Measurements from ENCODE around the gene PEDS1.
"Not testable (repeated sequence)": the region's sequence is repeated elsewhere in the genome, so short reads cannot be mapped to it uniquely, and the experiment has no call there.

Gene PEDS1

GRCh38 chr20:50153500-50154377, at the start of gene PEDS1:
TSS of gene PEDS1 (minus strand) at chr20:50153723. CDS start at chr20:50153637, 86 bp downstream.
- peak; percentile 90 for DNase-seq (ENCODE audit: low spot score)

GRCh38 chr20:50202677-50203076, 49.2 kb upstream of the PEDS1 start:
- DNase-seq (ENCODE audit: low spot score): no peak

GRCh38 chr20:50201710-50202109, 48.2 kb upstream of the PEDS1 start:
- DNase-seq (ENCODE audit: low spot score): not testable (repeated sequence)

DNA sequence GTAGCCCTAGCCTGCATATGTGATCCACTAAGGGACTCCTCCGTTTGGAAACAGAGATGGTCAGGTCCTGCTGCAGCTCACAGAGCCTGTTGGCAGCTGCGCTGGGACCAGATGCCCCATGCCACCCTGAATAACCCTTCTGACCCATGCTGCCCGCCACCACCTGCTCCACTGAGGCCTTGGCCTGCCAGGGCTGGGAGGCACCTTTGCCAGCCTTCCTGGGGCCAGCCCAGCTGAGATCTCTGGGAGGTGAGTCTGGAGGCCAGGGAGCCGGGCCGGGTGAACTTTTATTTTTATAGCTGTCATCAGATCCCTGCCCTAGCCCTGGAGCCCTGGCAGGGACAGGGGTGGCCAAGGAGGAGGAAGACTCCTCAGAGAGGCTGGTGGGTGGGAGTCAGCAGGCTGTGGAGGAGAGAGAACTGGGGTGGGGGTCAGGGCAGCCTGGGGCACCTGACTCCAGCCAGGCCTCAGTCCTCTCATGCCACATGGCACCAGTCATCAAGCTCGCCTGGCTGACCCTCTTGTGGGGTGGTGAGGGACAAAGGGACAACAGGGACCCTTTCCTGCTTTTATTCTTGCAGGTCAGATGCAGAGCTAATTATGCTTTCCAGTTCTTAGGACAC, 47.1 kb upstream of the PEDS1 start:
- no peak for DNase-seq (ENCODE audit: low spot score)

DNA sequence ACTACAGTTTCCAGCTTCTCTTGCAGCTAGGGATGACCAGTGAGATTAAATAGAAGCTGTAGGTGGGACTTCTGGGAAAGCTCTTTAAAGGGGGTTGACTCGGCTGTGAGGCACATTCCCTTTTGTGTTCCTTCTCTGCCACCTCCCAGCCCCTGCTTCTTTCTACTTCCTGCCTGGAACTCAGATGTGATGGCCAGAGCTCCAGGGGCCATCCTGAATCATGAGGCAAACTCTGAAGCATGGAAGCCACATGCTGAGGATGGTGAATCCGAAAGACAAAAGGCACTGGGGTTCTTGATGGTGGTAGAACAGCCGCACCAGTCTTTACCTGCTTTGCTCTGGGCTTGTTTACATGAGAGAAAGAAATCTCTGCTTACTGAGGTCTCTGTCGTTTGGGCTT, 46.2 kb upstream of the PEDS1 start:
- no peak for DNase-seq (ENCODE audit: low spot score)

DNA sequence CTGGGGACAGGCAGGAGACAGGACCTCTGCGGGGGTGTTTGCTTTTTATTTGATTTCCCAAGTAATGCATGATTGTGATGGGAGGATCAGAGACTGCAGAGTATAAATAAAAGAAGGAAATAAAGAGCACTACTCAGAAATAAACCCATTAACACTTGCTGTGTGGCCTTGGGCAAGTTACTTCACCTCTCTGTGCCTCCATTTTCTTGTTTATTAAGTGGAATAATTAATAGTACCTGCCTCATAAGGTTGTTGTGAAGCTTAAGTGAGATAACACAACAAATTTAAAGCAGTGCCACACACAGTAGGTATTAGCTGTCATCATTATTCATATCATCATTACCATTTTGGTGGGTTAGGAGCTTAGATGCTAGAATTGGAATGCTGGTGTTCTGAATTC, 45.2 kb upstream of the PEDS1 start:
- no peak for DNase-seq (ENCODE audit: low spot score)

GRCh38 chr20:50198180-50198666, 44.7 kb upstream of the PEDS1 start:
- no peak for DNase-seq (ENCODE audit: low spot score)

DNA sequence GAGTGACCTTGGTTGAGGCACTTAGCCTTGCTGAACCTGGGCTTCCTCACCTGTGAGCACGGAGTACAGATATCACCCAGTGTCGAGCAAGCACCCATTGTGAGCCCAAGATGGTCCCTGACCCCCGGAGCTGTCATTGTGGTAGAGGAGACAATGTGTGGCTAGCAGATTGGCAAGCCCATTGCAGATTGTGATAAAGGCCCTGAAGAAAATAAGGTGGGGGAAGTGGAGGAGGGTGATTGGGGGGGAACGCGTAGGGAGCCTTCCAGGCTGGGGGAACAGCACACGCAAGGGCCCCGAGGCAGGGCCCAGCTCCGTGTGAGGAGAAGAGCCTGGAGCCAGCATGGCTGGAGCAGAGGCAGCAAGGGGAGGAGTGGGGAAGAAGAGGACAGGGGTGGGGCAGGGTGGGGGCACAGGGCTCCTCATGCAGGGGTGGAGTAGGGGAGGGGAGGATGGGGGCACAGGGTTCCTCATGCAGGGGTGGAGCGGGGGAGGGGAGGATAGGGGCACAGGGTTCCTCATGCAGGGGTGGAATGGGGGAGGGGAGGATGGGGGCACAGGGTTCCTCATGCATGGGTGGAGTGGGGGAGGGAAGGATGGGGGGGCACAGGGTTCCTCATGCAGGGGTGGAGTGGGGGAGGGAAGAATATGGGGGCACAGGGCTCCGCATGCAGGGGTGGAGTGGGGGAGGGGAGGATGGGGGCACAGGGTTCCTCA, 44.1 kb upstream of the PEDS1 start:
- no peak for DNase-seq (ENCODE audit: low spot score)

DNA sequence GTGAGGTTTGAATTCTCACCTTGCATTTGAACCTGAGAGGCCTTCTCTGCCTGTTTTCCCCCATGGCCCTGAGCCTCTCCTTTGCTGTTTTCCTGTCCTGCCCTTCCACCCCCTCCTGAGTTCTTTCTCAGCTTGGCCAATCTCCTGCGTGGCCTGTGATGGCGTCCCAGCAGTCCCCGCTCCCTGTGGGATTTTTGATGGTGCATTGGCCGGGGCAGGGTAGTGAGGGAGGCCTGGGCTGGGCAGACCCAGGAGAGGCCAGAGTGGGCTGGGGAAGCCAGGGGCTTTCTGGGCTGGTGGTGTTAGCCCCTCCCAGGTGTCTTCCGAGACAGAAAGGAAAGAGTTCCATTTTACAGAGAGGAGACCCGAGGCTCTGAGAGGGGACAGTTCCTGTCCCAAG, 43.4 kb upstream of the PEDS1 start:
- no peak for DNase-seq (ENCODE audit: low spot score)

GRCh38 chr20:50196248-50196647, 42.7 kb upstream of the PEDS1 start:
- DNase-seq (ENCODE audit: low spot score): no peak

DNA sequence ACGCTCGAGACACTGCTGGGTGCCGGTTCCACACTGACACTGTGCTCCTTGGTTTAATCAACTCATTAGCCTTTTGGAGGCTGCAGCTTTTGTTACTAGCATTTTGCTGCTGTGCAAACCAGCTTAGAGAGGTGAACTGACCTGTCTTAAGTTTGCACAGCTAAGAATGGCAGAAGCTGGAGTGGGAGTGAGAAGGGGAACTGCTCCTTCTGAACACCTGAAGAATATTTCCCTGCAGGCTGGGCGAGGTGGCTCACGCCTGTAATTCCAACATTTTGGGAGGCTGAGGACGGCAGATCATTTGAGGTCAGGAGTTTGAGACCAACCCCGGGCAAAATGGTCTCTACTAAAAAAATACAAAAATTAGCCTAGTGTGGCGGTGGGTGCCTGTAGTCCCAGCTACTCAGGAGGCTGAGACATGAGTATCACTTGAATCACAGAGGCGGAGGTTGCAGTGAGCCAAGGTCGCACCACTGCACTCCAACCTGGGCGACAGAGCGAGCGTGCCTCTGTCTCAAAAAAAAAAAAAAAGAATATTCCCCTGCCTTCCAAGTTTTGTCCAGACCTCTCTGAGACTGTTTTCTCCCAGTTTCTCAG, 42.1 kb upstream of the PEDS1 start:
- DNase-seq (ENCODE audit: low spot score): no peak

- no peak for DNase-seq (ENCODE audit: low spot score)
These were observed 41.5 kb upstream of the PEDS1 start for GRCh38 chr20:50194831-50195523.

DNA sequence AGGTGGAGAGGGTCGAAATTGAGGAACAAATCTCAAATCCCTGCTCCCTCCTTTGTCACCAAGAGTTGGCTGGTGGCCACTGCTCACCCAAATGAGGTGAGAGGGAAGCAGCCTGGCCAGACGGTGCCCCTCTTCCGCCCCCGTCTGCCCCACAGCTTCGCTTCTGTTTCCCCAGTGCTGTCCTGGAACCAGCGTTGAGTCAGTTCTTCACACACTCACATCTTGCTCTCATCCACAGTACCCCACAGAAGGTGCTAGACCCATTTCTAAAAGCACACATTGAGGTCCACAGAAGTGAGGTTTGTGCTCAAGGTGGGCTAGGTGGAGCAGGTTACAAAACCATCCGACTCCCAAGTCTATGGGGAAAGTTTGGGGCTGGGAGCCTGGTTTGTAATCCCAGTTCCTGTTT, 40.9 kb upstream of the PEDS1 start:
- DNase-seq (ENCODE audit: low spot score): no peak

DNA sequence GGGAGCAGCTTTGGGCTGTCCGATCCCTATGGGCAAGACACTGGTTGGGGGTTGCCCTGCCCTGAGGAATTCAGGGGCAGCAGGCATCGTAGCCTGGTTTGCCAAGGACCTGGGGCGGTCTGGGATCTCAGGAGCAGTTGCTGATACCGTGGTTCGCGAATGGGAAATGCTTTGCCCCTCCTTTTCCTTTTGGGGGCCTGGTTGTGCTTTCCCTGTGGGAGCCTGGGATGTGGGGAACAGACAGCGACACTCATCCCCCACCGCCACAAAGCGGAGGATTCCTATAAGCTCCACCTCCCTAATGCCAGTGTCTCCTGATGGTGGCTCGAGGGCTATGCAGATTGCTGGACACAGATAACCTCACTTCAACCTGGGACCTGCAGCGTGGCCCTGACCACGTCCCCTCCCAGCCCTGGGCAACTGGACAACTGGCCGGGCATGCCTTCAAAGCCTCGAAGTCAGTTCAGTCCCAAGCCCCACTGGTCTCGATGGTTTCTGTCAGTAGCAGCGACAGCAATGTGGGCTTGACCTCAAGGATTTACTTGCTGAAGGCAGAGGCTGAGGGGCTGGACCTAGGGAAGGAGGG, 40.4 kb upstream of the PEDS1 start:
- no peak for DNase-seq (ENCODE audit: low spot score)

DNA sequence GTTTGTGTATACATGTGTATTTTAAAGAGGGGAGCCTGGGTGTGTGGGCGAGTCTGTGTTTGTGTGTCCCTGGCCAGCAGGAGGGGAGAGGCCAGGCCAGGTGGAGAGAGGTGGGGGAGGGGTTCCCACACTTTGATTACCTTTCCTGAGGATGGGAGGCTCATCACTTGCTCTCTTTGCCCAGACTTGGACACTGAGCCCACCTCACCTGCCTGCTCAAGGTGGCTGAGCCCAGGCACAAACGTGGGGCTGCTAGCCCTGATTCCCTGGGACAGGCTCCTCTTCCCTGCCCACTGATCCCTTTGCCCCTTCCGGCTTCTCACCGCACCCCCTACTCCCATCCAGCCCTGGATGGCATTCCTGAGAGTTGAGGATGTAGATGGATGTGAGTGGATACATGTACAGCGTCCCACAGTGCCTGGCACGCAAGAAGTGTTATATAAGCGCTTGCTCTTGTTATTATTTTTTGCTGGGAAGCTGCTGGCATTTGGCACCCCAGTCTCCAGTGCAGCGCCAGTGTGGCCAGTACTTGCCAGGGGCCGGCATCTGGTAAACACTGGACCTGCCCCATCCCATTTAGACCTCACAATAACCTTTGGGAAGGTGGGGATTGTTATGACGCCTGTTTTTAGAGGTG, 39.8 kb upstream of the PEDS1 start:
- no peak for DNase-seq (ENCODE audit: low spot score)

- DNase-seq (ENCODE audit: low spot score): no peak
These were observed 39.1 kb upstream of the PEDS1 start for GRCh38 chr20:50192364-50193198.

DNA sequence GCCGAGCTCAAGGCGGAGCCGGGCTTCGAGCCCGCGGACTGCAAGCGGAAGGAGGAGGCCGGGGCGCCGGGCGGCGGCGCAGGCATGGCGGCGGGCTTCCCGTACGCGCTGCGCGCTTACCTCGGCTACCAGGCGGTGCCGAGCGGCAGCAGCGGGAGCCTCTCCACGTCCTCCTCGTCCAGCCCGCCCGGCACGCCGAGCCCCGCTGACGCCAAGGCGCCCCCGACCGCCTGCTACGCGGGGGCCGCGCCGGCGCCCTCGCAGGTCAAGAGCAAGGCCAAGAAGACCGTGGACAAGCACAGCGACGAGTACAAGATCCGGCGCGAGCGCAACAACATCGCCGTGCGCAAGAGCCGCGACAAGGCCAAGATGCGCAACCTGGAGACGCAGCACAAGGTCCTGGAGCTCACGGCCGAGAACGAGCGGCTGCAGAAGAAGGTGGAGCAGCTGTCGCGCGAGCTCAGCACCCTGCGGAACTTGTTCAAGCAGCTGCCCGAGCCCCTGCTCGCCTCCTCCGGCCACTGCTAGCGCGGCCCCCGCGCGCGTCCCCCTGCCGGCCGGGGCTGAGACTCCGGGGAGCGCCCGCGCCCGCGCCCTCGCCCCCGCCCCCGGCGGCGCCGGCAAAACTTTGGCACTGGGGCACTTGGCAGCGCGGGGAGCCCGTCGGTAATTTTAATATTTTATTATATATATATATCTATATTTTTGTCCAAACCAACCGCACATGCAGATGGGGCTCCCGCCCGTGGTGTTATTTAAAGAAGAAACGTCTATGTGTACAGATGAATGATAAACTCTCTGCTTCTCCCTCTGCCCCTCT, 38.2 kb upstream of the PEDS1 start:
- no peak for DNase-seq (ENCODE audit: low spot score)

- DNase-seq (ENCODE audit: low spot score): no peak
These were observed 37.6 kb upstream of the PEDS1 start for GRCh38 chr20:50191065-50191543.

Data from globus pallidus (tissue), 1 donor.